ENCODE results near the gene CEP57L1. TPM values are rescaled to one million over a fixed set of nuclear protein-coding genes. Genes with fewer than 3 reads are reported as not detected.

Gene CEP57L1
- total RNA-seq, 1 donor from 2014 or later = 8.6 TPM

DNA sequence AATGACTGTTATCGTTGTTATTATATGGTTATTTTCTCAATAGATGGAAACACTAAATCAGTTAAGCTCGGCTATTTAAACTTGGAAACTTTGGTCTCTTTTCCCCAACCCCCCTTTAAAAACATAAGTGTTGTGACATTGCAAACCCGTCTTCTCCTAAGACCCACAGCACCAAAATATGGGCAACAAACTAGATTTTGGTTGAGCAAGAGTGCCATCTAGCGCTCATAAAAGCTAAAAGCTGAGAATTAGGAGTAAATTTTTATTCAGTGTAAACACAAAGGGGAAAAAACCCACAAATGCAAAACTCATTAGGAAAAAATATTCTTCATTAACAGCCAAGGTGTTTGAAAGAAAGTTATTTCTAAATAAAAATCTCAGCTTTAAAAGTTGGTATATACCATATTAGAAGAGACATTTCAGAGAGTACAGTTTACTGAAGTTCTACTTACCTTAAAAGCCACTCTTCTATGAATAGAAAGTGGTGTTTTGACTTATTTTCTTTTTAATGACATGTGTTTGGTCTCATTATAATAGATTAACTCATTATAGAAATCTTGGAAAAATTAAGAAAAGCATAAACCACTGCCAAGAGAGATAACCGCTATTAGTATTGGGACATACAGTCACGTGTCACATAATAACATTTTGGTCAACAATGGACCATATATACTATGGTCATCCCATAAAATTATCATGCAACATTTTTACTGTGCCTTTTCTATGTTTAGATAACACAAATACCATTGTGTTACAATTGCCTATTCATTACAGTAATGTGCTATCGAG is 21.8 kb upstream of the CEP57L1 start:
- TF ChIP-seq, protein P1, sequence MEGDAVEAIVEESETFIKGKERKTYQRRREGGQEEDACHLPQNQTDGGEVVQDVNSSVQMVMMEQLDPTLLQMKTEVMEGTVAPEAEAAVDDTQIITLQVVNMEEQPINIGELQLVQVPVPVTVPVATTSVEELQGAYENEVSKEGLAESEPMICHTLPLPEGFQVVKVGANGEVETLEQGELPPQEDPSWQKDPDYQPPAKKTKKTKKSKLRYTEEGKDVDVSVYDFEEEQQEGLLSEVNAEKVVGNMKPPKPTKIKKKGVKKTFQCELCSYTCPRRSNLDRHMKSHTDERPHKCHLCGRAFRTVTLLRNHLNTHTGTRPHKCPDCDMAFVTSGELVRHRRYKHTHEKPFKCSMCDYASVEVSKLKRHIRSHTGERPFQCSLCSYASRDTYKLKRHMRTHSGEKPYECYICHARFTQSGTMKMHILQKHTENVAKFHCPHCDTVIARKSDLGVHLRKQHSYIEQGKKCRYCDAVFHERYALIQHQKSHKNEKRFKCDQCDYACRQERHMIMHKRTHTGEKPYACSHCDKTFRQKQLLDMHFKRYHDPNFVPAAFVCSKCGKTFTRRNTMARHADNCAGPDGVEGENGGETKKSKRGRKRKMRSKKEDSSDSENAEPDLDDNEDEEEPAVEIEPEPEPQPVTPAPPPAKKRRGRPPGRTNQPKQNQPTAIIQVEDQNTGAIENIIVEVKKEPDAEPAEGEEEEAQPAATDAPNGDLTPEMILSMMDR (IDR thresholded peaks at IDR 0.05) = peak; percentile 68
- H3K9me3 ChIP-seq = no peaks in the 10 kb centered on the region
- no peak overlapping the region for H3K4me3 ChIP-seq
- no peak overlapping the region for H3K27ac ChIP-seq
- H3K27me3 ChIP-seq (ENCODE audit: low read depth) = no peaks in the 10 kb centered on the region
- peaks cover 24% of the 10 kb centered on the region for H3K4me1 ChIP-seq
- DNase-seq = no peak
- peak; percentile 51 to 69 for ATAC-seq
- no peaks in the 10 kb centered on the region for H3K36me3 ChIP-seq
- intact Hi-C loops (cut with DNase I) = loop anchor here (10.0 kb wide), 1 partner anchor 529 kb away; no protein-coding TSS in a partner anchor

DNA sequence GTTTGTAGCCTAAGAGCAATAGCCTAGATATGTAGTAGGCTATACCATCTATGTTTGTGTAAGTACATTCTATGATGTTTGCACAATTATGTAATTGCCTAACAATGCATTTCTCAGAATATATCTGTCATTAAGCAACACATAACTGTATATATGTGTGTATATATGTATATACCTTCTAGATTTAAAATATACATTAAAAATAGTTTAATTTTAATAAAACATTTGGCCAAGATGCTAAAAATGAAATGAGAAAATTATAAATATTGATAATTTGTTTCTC is 21.2 kb upstream of the CEP57L1 start:
- H3K9me3 ChIP-seq = no peaks in the 10 kb centered on the region
- H3K36me3 ChIP-seq = no peaks in the 10 kb centered on the region
- intact Hi-C loops (cut with DNase I) = loop anchor here (10.0 kb wide), 1 partner anchor 529 kb away; no protein-coding TSS in a partner anchor
- no peak overlapping the region for H3K27ac ChIP-seq
- DNase-seq (no peak), ATAC-seq (no peak)
- TF ChIP-seq, protein P1 (IDR thresholded peaks at IDR 0.05) = no peak
- H3K4me3 ChIP-seq = no peak overlapping the region
- H3K4me1 ChIP-seq = peaks cover 24% of the 10 kb centered on the region
- H3K27me3 ChIP-seq (ENCODE audit: low read depth) = no peaks in the 10 kb centered on the region

DNA sequence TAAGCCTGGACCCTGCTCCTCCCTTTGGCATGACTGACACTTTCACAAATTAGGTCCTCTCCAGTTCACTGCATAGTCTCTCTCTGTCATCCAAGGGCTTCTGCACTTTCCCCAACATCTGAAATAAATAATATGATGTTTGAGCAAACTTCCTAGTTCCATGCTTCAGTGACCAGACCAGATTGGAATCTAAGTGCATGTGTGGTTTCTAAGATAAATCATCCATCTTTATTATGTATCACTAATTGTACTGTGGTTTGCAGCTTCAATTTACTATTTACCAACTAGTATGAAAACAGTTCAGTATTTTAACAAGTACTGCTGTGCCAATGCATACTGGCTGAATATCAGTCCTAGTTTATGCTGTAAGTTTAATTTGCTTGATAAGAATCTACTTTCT is 19.4 kb upstream of the CEP57L1 start:
- Histone ChIP-seq H3K27me3 (ENCODE audit: low read depth) (no peaks in the 10 kb centered on the region), H3K36me3 (no peaks in the 10 kb centered on the region), H3K9me3 (no peaks in the 10 kb centered on the region), H3K27ac (no peak overlapping the region), H3K4me3 (no peak overlapping the region), H3K4me1 (peaks cover 35% of the 10 kb centered on the region)
- TF ChIP-seq, protein P1 (IDR thresholded peaks at IDR 0.05) = no peak
- intact Hi-C loops (cut with DNase I) = loop anchor here (10.0 kb wide), 1 partner anchor 531 kb away; no protein-coding TSS in a partner anchor
- DNase-seq (no peak), ATAC-seq (no peak)

DNA sequence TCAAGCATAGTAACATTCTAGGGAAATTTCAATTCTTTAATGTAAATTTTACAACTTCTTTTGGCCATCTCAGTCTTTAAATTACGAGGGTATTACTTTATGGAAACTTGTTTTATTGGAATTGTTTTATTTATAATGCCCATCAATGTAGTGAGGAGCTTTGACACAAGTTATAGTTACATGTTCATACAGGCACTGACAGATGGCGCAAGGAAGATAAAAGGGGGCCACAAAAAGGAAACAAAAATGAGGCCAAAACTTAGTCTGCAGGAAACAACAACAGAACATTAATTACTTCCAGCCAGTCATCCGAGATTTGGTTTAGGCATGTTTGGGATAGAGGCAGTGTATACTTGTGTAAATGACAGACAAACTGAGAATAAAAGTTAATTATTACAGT is 18.9 kb upstream of the CEP57L1 start:
- no peak overlapping the region for H3K27ac ChIP-seq
- no peak overlapping the region for H3K4me3 ChIP-seq
- H3K27me3 ChIP-seq (ENCODE audit: low read depth) = no peaks in the 10 kb centered on the region
- H3K36me3 ChIP-seq = no peaks in the 10 kb centered on the region
- ATAC-seq (no peak), DNase-seq (no peak)
- no peaks in the 10 kb centered on the region for H3K9me3 ChIP-seq
- peaks cover 34% of the 10 kb centered on the region for H3K4me1 ChIP-seq
- TF ChIP-seq, protein P1 (IDR thresholded peaks at IDR 0.05) = no peak
- intact Hi-C loops (cut with DNase I) = loop anchor here (10.0 kb wide), 1 partner anchor 532 kb away; no protein-coding TSS in a partner anchor

DNA sequence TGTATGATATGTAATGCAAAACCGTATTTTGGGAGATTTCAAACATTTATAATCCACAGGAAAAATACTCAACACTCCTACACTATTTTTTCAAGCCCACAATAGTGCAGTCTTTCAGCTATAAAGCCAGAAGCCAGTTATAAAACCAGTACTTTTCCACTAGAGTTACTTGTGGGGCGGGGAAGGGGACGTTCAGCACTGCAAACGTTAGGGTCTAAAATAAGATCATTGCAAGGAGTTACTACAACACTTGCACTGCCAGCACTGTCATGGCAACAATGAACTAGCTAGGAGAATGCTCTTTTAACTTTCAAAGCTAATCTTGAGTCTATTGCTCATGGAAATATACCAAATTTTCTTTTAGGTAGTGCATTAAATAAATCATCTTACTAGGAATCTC is 15.3 kb upstream of the CEP57L1 start:
- peak in 1 of 2 donors; percentile 39 for ATAC-seq
- H3K9me3 ChIP-seq = no peaks in the 10 kb centered on the region
- DNase-seq = no peak
- no peak overlapping the region for H3K4me3 ChIP-seq
- no peak overlapping the region for H3K27ac ChIP-seq
- TF ChIP-seq, protein P1 (IDR thresholded peaks at IDR 0.05) = no peak
- H3K4me1 ChIP-seq = peaks cover 10% of the 10 kb centered on the region
- intact Hi-C loops (cut with DNase I) = loop anchor here (10.0 kb wide), 1 partner anchor 535 kb away; no protein-coding TSS in a partner anchor
- H3K36me3 ChIP-seq = no peaks in the 10 kb centered on the region
- no peaks in the 10 kb centered on the region for H3K27me3 ChIP-seq (ENCODE audit: low read depth)

All from lower lobe of right lung (tissue), 2 donors.